KBM-7 (cell line): Measurements from ENCODE around the gene PRRC1.

Experiments used
- DNase-seq: peaks from one replicate; pipeline ENCODE4 v3.0.0-alpha.2; 2015
- in situ Hi-C: fragments of 300-500 bp; cut with MboI; formaldehyde crosslinking; loops from 2 replicates; pipeline ENCODE4 v1.14.3; 2020; ENCODE audit warnings: low sequenced_read_pairs, low pct_unique_long_range_greater_than_20kb, mixed read lengths

PRRC1 gene

DNA sequence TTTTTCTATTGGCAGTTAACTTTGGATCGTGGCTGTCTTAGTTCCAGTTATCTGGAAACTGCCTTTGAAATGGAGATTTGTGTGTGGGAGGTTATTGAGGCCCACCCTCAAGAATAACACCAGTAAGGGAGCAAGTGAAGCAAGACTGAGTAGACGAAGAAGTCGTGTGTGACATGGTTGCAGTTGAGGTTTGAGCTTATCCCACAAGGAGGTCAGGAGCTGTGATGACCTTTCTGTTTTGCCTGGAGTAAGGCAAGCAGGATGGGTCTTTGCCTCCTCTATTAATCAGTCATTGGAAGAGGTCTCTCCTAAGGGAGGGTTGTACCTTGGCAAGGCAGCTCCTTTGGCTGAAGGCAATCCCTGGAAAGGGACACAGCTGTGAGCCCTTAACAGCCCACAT lies 81.9 kb downstream of the PRRC1 start:
- in situ Hi-C loops, result no loop called here
- DNase-seq, result no peak

DNA sequence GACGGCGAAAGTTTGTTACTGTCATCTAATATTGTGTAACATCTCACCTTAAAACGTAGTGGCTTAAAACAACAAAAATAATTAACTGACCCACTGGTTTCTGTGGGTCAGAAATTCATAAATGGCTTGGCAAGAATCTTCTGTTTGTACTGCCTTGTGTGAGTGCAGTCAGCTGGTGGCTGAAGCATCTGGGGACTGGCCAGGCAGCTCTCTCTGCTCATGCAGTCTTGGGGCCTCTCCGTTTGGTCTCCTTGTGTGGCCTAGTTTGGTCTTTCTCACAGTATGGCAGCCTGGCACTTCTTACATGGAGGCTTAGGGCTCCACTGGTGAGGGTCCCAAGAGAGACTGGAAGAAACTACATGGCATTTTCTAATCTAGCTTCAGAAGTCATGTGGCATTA lies 82.4 kb downstream of the PRRC1 start:
- DNase-seq, result no peak
- in situ Hi-C loops, result no loop called here

DNA sequence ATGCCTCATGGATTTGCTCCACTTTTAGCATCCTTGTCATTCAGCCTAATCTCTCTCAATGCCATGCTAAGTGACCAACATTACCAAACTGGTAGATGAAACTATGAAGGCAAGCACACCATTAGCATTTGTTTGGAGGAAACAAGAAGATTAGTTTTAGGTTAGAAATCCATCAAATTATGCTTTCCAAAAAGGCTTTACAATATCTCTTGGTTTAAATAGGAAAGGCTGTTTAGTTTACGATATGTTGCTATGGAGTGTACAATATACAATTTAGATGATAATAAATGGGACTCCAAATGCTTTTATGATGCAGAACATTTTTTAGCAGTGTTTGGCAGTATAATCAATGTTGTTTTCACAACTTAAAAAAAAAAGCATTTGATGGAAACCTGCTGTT lies 83.7 kb downstream of the PRRC1 start:
- in situ Hi-C loops, result no loop called here
- no peak for DNase-seq

DNA sequence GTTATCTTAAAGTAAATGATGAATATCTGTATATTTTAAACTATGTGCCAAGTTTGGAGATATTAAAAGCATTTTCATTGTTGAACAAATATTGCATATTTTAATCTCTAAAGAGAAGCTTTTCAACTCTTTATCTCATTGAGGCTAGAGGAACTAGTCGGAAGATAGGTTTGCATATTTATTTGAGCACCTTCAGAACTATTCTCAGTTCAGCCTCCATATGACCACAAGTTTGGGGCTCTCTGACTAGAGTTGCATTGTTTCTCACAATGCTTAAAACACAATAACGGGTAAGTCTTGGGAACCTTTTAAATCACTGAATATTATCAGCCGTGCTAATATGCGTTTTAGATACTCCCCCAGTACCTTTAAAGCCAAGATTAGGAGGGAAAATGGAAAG lies 84.2 kb downstream of the PRRC1 start:
- no peak for DNase-seq
- in situ Hi-C loops, result no loop called here

DNA sequence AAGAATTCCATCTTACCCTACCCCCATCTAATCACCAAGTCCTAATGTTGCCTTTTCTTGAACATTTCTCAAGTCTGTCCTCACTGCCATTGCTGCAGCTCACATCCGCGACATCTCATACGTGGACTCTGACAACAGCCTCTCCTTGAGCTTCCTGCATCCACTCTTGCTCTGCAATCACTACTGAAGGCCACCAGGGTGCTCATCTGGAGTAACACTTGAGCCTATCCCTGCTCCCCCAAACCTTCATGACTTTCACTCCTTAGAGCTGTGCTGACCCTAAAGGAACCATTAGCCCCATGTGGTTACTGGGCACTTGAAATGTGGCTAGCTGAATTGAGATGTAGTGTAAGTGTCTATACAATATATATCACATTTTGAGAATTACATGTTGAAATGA lies 85.0 kb downstream of the PRRC1 start:
- in situ Hi-C loops, result no loop called here
- DNase-seq, result no peak

DNA sequence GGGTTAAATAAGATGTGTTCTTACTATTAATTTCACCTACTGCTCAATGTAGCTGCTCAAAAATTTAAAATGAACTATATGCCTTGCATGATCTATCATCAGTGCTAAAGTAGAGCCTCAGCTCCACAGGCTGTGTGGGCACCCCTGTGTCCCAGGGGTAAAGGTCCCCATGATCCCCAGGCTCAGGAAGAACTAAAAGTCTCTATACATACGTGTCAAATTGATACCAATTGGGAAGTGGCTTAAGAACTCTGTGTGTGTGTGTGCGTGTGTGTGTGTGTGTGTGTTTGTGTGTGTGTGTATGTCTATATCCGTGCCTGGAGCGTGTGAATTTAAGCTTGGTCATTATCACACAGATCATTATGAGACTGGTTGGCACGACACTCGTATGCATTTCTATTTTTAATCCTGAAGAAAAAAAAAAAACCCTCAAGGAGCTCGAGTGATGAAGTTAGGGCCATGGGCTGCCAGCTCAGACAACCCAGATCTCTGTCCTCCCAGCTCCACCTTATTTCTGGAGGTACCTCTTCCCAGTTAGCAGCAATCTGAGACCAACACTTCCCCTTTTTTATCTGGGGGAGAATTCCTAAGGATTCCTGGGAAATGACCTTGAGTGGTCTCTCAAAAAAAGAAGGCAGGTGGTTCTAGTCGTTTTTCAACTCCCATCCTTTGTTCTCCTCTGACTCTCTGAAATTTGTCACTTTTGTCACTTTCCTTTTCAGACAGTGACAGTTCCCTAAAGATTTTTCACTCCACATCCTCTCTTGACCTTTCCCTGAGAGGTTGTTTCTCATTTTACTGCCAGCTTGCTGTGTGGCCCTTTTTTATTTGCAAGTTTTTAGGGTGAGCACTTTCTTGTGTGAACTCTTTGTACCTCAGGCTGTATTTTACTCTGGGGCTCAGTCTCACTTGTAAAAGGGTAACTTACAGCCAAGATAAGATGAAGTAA lies 85.7 kb downstream of the PRRC1 start:
- in situ Hi-C loops, result no loop called here
- no peak for DNase-seq
